HEK293 (cell line): Measurements from ENCODE around the gene WNK4.

Experiments
- FEZF1 ChIP-seq: fragments of 450-650 bp; formaldehyde crosslinking; IDR thresholded peaks from 2 replicates; pipeline ENCODE4 v1.5.1; 2016; ENCODE audit warnings: missing biosample characterization, missing genetic modification characterization
- KLF16 ChIP-seq: fragments of 450-650 bp; formaldehyde crosslinking; IDR thresholded peaks from 2 replicates; pipeline ENCODE4 v1.5.1; 2017; ENCODE audit warnings: missing biosample characterization, missing genetic modification characterization
- KLF7 ChIP-seq: fragments of 450-650 bp; formaldehyde crosslinking; IDR thresholded peaks from 2 replicates; pipeline ENCODE4 v1.5.1; 2016; ENCODE audit warnings: missing biosample characterization, missing genetic modification characterization, borderline replicate concordance
- OSR2 ChIP-seq: fragments of 450-650 bp; formaldehyde crosslinking; IDR thresholded peaks from 2 replicates; pipeline ENCODE4 v1.5.1; 2016; ENCODE audit warnings: missing biosample characterization, missing genetic modification characterization
- YY2 ChIP-seq: fragments of 450-650 bp; formaldehyde crosslinking; IDR thresholded peaks from 2 replicates; pipeline ENCODE4 v1.5.1; 2016; ENCODE audit warnings: missing biosample characterization, missing genetic modification characterization
- ZBTB11 ChIP-seq: fragments of 450-650 bp; formaldehyde crosslinking; conservative IDR thresholded peaks from 2 replicates; pipeline ENCODE4 v1.5.1; 2016; ENCODE audit warnings: low read depth, missing biosample characterization, missing genetic modification characterization
- ZNF274 ChIP-seq, 2 experiments: fragments of 200-500 bp in 1 of 2; fragments of 450-650 bp in 1 of 2; sonication (Bioruptor generic) in 1 of 2; formaldehyde crosslinking in 1 of 2; IDR thresholded peaks; 2 replicates each; pipeline versions ENCODE4 v1.5.1 to v1.6.1; 2014 to 2016; ENCODE audit warnings: borderline replicate concordance in 1 of 2, inconsistent platforms in 1 of 2, low read length in 1 of 2, missing biosample characterization in 1 of 2, missing genetic modification characterization in 1 of 2
- ZNF37A ChIP-seq: fragments of 450-650 bp; IDR thresholded peaks from 2 replicates; pipeline ENCODE4 v1.5.1; 2018; ENCODE audit warnings: missing biosample characterization, missing genetic modification characterization
- ZNF501 ChIP-seq: fragments of 450-650 bp; formaldehyde crosslinking; IDR thresholded peaks from 2 replicates; pipeline ENCODE4 v1.5.1; 2016; ENCODE audit warnings: missing biosample characterization, missing genetic modification characterization
- ZNF514 ChIP-seq: fragments of 450-650 bp; formaldehyde crosslinking; IDR thresholded peaks from 2 replicates; pipeline ENCODE4 v1.5.1; 2016; ENCODE audit warnings: missing biosample characterization, missing genetic modification characterization
- ZNF624 ChIP-seq: fragments of 450-650 bp; formaldehyde crosslinking; IDR thresholded peaks from 2 replicates; pipeline ENCODE4 v1.5.1; 2017; ENCODE audit warnings: missing biosample characterization, missing genetic modification characterization
- ZNF629 ChIP-seq: fragments of 450-650 bp; formaldehyde crosslinking; IDR thresholded peaks from 2 replicates; pipeline ENCODE4 v1.5.1; 2017; ENCODE audit warnings: missing biosample characterization, missing genetic modification characterization
- ZNF843 ChIP-seq: fragments of 450-650 bp; formaldehyde crosslinking; IDR thresholded peaks from 2 replicates; pipeline ENCODE4 v1.5.1; 2016; ENCODE audit warnings: missing biosample characterization, missing genetic modification characterization
- ZSCAN23 ChIP-seq: fragments of 450-650 bp; formaldehyde crosslinking; IDR thresholded peaks from 2 replicates; pipeline ENCODE4 v1.5.1; 2016; ENCODE audit warnings: missing biosample characterization, missing genetic modification characterization
- TF ChIP-seq, protein P1 (sequence below): fragments of 450-650 bp; formaldehyde crosslinking; IDR thresholded peaks from 2 replicates; pipeline ENCODE4 v1.5.1; 2016; ENCODE audit warnings: missing biosample characterization, missing genetic modification characterization
- TF ChIP-seq, protein P2 (sequence below): fragments of 450-650 bp; formaldehyde crosslinking; IDR thresholded peaks from 2 replicates; pipeline ENCODE4 v1.5.1; 2017; ENCODE audit warnings: missing biosample characterization, missing genetic modification characterization
- TF ChIP-seq, protein P3 (sequence below): fragments of 450-650 bp; formaldehyde crosslinking; conservative IDR thresholded peaks from 2 replicates; pipeline ENCODE4 v1.5.1; 2016; ENCODE audit warnings: low read depth, missing biosample characterization, missing genetic modification characterization
- TF ChIP-seq, protein P4 (sequence below): fragments of 450-650 bp; formaldehyde crosslinking; IDR thresholded peaks from 2 replicates; pipeline ENCODE4 v1.5.1; 2017; ENCODE audit warnings: missing biosample characterization, mild to moderate bottlenecking, missing genetic modification characterization, moderate library complexity
- TF ChIP-seq, protein P5 (sequence below): fragments of 450-650 bp; formaldehyde crosslinking; IDR thresholded peaks from 2 replicates; pipeline ENCODE4 v1.5.1; 2016; ENCODE audit warnings: missing biosample characterization, missing genetic modification characterization

The WNK4 gene

GRCh38 chr17:42773290-42774035, 6.9 kb upstream of the WNK4 start, which contains the start of gene VPS25 (continued):
- TF ChIP-seq ZBTB11 (peak; percentile 99), OSR2 (tag by site-specific recombination) (peak; percentile 99), ZNF629 (tag by site-specific recombination) (peak; percentile 80), KLF16 (tag by site-specific recombination) (peak; percentile 89), ZNF37A (no peak), ZNF843 (tag by site-specific recombination) (0 out of 2 replicates have a peak, but pooled peaks have one; percentile 42), KLF7 (tag by site-specific recombination) (peak; percentile 44; the same call in 1 of the 2 replicates), ZSCAN23 (tag by site-specific recombination) (no peak), YY2 (peak; percentile 73), ZNF274 (IDR thresholded peaks at IDR 0.05; ENCODE audit: low read length) (no peak), ZNF274 (tag by site-specific recombination; IDR thresholded peaks at IDR 0.05; ENCODE audit: borderline replicate concordance) (no peak; the same call in 1 of the 2 replicates), ZNF514 (tag by site-specific recombination) (no peak), ZNF501 (tag by site-specific recombination) (peak; percentile 91), ZNF624 (tag by site-specific recombination) (no peak), FEZF1 (tag by site-specific recombination) (no peak)
- TF ChIP-seq, protein P1, sequence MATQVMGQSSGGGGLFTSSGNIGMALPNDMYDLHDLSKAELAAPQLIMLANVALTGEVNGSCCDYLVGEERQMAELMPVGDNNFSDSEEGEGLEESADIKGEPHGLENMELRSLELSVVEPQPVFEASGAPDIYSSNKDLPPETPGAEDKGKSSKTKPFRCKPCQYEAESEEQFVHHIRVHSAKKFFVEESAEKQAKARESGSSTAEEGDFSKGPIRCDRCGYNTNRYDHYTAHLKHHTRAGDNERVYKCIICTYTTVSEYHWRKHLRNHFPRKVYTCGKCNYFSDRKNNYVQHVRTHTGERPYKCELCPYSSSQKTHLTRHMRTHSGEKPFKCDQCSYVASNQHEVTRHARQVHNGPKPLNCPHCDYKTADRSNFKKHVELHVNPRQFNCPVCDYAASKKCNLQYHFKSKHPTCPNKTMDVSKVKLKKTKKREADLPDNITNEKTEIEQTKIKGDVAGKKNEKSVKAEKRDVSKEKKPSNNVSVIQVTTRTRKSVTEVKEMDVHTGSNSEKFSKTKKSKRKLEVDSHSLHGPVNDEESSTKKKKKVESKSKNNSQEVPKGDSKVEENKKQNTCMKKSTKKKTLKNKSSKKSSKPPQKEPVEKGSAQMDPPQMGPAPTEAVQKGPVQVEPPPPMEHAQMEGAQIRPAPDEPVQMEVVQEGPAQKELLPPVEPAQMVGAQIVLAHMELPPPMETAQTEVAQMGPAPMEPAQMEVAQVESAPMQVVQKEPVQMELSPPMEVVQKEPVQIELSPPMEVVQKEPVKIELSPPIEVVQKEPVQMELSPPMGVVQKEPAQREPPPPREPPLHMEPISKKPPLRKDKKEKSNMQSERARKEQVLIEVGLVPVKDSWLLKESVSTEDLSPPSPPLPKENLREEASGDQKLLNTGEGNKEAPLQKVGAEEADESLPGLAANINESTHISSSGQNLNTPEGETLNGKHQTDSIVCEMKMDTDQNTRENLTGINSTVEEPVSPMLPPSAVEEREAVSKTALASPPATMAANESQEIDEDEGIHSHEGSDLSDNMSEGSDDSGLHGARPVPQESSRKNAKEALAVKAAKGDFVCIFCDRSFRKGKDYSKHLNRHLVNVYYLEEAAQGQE, result no peak
- TF ChIP-seq, protein P2, sequence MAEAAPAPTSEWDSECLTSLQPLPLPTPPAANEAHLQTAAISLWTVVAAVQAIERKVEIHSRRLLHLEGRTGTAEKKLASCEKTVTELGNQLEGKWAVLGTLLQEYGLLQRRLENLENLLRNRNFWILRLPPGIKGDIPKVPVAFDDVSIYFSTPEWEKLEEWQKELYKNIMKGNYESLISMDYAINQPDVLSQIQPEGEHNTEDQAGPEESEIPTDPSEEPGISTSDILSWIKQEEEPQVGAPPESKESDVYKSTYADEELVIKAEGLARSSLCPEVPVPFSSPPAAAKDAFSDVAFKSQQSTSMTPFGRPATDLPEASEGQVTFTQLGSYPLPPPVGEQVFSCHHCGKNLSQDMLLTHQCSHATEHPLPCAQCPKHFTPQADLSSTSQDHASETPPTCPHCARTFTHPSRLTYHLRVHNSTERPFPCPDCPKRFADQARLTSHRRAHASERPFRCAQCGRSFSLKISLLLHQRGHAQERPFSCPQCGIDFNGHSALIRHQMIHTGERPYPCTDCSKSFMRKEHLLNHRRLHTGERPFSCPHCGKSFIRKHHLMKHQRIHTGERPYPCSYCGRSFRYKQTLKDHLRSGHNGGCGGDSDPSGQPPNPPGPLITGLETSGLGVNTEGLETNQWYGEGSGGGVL (tag by site-specific recombination), result peak; percentile 7; the same call in 1 of the 2 replicates
- TF ChIP-seq, protein P3, sequence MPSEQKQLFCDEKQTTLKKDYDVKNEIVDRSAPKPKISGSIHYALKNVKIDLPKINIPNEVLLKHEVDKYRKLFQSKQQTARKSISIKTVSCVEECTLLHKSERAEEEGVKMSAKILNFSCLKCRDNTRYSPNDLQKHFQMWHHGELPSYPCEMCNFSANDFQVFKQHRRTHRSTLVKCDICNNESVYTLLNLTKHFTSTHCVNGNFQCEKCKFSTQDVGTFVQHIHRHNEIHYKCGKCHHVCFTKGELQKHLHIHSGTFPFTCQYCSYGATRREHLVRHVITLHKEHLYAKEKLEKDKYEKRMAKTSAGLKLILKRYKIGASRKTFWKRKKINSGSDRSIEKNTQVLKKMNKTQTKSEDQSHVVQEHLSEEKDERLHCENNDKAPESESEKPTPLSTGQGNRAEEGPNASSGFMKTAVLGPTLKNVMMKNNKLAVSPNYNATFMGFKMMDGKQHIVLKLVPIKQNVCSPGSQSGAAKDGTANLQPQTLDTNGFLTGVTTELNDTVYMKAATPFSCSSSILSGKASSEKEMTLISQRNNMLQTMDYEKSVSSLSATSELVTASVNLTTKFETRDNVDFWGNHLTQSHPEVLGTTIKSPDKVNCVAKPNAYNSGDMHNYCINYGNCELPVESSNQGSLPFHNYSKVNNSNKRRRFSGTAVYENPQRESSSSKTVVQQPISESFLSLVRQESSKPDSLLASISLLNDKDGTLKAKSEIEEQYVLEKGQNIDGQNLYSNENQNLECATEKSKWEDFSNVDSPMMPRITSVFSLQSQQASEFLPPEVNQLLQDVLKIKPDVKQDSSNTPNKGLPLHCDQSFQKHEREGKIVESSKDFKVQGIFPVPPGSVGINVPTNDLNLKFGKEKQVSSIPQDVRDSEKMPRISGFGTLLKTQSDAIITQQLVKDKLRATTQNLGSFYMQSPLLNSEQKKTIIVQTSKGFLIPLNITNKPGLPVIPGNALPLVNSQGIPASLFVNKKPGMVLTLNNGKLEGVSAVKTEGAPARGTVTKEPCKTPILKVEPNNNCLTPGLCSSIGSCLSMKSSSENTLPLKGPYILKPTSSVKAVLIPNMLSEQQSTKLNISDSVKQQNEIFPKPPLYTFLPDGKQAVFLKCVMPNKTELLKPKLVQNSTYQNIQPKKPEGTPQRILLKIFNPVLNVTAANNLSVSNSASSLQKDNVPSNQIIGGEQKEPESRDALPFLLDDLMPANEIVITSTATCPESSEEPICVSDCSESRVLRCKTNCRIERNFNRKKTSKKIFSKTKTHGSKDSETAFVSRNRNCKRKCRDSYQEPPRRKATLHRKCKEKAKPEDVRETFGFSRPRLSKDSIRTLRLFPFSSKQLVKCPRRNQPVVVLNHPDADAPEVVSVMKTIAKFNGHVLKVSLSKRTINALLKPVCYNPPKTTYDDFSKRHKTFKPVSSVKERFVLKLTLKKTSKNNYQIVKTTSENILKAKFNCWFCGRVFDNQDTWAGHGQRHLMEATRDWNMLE (tag by site-specific recombination), result peak; percentile 94
- TF ChIP-seq, protein P4, sequence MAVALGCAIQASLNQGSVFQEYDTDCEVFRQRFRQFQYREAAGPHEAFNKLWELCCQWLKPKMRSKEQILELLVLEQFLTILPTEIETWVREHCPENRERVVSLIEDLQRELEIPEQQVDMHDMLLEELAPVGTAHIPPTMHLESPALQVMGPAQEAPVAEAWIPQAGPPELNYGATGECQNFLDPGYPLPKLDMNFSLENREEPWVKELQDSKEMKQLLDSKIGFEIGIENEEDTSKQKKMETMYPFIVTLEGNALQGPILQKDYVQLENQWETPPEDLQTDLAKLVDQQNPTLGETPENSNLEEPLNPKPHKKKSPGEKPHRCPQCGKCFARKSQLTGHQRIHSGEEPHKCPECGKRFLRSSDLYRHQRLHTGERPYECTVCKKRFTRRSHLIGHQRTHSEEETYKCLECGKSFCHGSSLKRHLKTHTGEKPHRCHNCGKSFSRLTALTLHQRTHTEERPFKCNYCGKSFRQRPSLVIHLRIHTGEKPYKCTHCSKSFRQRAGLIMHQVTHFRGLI, result no peak
- TF ChIP-seq, protein P5, sequence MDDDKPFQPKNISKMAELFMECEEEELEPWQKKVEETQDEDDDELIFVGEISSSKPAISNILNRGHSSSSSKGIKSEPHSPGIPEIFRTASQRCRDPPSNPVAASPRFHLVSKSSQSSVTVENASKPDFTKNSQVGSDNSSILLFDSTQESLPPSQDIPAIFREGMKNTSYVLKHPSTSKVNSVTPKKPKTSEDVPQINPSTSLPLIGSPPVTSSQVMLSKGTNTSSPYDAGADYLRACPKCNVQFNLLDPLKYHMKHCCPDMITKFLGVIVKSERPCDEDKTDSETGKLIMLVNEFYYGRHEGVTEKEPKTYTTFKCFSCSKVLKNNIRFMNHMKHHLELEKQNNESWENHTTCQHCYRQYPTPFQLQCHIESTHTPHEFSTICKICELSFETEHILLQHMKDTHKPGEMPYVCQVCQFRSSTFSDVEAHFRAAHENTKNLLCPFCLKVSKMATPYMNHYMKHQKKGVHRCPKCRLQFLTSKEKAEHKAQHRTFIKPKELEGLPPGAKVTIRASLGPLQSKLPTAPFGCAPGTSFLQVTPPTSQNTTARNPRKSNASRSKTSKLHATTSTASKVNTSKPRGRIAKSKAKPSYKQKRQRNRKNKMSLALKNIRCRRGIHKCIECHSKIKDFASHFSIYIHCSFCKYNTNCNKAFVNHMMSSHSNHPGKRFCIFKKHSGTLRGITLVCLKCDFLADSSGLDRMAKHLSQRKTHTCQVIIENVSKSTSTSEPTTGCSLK, result no peak
